HG03196 (cell line): ENCODE results near the gene PLCL2.

Experiments used
- ATAC-seq: cut with Tn5 transposase; IDR thresholded peaks from one replicate; pipeline ENCODE4 v1.9.1; 2021; ENCODE audit not compliant: unreplicated experiment

The PLCL2 gene

DNA sequence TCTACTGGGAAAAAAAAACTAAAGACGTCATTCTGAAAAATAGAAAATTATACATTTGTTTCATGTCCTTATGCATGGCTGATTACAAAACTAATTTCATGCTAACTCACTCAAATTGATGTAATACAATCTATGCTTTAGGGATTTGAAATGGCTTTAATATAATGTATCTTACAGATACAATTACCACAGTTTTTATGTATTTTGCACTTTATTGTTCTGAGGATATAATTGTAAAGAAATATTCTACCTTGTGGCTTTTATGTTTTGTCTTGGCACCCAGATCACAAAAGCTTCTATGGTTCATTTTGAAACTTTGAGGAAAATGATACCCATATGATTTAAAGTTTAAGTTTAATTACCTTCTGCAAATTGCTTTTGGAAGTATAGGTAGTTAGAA, 122.5 kb downstream of the PLCL2 start:
- no peak for ATAC-seq

DNA sequence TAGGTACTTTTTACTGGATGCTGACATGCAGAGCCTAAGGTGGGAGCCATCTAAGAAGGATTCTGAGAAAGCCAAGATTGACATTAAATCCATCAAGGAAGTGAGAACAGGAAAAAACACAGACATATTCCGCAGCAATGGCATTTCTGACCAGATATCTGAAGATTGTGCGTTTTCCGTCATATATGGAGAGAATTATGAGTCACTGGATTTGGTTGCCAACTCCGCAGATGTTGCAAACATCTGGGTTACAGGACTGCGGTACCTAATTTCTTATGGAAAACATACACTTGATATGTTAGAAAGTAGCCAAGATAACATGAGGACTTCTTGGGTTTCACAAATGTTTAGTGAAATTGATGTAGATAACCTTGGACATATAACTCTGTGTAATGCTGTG, 125.1 kb downstream of the PLCL2 start:
- ATAC-seq = no peak

- ATAC-seq = no peak
Measured at GRCh38 chr3:17011728-17012338, 127.1 kb downstream of the PLCL2 start.

GRCh38 chr3:17013050-17013449, 128.3 kb downstream of the PLCL2 start:
- no peak for ATAC-seq

DNA sequence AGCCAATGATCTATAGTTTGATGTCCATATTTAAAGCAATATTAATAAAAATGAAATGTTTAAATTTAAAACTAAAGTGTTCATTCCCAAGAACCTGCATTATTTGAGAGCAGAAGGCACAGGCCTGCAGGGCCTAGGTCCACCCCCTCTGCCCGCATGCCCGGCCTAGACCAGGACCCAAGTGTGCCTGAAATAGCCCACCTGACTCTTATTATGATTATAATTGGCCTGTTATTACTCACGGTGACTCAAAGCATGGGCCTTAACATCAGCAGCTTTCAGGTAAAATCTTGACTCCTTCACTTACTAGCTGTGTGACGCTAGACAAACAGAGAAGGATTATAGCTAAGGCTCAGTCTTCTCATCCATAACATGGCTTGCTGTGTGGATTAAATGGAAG, 128.8 kb downstream of the PLCL2 start:
- ATAC-seq = no peak

DNA sequence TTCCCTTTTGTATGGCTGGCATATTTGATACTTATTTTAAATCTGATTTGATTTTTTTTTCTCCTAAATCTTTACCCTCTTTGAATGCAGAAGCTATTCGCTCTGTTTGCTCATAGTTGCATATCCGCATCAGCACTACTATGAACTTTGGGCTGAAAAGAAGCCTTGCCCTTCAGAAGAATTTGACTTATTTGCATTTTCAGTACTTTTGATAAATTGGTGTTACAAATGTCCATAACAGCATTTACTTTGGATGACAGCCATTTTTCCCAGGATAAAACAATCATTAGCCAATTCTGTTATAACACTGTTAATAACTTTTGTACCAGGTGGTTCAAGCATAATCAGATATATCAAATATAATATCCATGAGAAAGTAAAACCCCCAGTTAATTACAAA, 129.5 kb downstream of the PLCL2 start:
- ATAC-seq = no peak

GRCh38 chr3:17014709-17015108, 130.0 kb downstream of the PLCL2 start:
- ATAC-seq = no peak

DNA sequence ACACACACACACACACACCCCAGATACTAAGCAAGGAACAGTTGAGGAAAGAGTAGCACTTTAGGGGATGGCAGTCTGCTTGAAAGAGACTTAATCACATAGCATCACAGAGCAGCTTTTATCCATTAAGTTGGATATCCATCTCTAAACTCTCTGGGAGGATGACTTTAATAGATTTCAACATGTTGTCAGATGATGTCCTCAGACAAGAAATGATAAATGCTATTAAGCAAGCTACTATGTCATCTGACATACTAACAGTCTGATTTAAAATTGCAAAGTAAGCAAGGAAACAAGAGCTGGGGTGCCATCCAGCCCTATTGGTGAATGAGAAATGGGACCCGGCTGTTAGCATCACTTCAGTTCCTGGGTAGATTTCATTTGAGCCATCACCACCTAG, 136.9 kb downstream of the PLCL2 start:
- ATAC-seq = no peak

DNA sequence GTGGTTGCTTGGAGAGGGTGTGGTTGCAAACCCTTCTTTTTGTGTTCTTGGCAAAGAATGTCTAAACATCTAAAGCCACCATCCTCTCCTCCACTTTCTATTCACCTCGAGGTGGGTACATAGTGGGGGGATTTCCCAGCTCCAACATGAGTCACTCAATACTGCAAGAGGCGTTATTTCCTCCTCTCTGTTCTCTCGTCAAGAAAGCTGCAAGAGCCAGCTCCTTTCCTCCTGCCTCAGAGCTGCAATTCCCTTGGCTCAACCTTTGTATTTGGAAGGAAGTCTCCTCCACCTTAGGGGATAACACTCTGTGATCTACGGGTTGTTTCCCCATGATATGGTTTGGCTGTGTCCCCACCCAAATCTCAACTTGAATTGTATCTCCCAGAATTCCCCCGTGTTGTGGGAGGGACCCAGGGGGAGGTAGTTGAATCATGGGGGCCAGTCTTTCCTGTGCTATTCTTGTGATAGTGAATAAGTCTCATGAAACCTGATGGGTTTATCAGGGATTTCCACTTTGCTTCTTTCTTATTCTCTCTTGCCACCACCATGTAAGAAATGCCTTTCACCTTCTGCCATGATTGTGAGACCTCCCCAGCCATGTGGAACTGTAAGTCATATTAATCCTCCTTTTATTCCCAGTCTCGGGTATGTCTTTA, 138.4 kb downstream of the PLCL2 start:
- peak; percentile 91 for ATAC-seq

DNA sequence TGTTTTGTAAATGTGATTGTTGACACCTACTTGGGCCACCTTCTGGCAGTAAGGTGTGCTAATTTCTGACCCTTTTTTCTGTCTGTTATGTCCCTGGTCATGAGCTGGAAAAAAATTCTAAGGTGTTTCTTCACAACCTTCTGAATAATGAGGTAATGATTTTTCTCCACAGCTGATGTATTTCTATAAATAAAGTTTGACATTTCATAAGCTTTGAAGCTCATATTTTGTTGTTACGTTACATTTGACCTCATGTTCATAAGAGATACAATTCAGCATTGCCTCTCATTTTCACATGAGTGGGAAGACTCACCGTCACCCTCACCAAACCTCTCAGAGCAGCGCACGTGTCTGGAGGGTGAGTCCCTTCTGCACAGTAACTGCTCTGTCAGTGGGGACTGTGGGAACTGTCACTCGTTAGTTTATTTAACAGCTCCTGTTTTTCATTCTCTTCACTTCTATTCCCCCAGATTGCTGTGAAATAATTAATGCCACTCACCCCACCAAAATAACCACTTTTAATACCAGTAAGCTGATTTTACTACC, 140.9 kb downstream of the PLCL2 start:
- no peak for ATAC-seq

DNA sequence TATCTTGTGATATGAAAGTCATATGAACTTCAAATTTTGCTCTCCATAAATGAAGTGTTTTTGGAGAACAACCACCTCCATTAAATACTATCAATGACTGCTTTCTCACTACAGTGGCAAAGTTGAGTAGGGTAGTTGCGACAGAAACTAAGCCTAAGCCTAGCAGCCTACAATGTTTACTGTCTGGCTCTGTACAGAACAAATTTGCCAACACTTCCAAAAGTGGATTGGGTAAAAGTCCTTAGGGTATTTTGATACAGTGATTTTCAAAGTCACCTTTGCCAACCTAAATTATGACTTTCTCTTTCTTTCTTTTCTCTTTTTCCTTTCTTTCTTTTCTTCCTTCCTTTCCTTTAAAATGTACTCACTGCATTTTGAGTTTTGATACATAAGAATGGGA, 142.6 kb downstream of the PLCL2 start:
- ATAC-seq = no peak

DNA sequence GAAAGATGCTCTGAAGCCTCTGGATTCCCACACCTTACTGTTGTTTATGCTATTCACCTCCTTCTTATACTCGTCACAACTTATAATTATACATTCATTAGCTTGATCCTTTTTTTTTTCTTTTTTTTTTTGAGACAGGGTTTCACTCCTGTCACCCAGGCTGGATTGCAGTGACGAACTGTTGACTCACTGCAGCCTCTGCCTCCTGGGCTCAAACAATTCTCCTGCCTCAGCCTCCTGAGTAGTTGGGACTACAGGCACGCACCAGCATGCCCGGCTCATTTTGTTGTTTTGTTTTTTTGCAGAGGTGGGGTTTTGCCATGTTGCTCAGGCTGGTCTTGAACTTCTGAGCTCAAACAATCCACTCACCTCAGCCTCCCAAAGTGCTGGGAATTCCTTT, 143.6 kb downstream of the PLCL2 start:
- ATAC-seq = no peak

DNA sequence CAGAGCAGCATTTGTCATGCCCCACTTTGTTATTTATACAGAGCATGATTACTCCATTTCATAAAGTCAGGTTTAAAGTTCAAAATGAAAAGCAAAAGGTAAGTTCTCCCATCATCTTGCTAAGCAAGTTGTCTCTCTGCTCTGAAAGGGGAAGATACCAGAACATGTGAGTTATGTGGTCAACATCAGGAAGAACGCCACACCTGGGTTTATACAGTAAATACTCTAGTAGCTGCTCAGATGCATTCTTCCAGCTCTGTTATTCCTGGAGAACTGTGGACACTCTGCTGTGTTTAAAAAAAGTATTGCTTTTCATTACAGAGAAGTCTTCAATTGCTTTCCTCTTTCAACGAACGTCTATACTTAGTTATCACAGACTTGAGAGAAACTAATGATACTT, 145.7 kb downstream of the PLCL2 start:
- ATAC-seq = no peak

DNA sequence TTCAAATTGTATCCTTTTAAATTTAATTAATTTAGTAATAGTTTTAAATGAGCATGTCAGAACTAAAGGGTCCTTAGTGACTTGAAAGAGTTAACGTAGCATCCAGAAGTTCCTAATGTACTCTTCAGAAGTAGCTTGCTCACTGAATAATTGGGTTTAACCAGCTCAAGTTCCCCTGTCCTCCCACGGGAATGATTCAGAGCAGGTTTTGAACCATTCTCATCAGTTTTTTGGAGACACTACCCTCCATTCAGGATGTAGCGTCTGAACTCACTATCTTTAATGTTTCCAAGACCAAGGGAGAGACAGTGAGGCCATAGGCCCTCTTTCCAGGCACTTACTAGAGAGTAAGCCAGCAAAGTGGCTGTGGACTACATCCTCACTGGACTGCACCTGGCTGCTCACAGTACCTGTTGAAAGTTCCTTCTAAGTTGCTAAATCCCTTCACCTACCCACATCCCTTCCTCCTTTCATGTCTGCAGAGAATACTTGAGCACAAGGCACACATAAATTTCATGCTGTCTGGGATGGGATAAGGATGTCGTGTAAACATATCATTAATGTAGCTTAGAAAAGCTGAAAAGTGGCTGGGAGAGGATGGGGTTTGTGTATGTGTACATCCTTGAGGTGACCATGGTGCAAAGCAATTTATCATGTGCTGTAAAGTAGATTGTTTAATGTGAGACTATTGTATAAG, 146.3 kb downstream of the PLCL2 start:
- ATAC-seq = no peak

- ATAC-seq = no peak
Measured at GRCh38 chr3:17032407-17033034, 147.8 kb downstream of the PLCL2 start.

DNA sequence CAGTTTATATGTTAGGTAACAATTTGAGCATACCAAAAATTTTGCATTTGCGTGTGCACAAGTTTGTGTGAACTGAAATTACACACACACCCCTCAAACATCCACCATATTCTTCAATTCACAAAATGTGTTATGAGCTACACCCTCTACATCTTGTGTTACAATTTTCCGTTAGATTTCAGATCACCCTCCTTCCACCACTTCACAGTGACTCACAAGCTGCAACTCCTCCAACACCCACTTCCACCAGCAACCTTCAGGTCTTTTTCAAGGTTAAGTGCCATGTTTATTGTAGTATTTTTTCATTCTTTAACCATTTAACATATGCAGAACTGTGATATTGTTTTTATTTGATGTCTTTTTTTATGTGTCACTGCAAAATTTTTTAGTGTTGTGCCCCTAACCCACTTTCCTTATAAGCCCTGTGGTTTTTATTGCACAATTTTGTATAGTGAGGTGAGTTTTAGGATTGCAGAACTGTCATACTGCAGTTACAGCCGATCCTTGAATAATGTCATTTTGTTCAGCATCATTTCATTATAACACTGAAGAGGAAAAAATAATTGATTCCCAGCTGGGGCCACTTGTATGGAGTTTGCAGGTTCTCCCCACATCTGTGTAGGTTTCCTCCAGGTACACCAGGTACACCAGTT, 148.9 kb downstream of the PLCL2 start:
- ATAC-seq = no peak

- no peak for ATAC-seq
Measured at GRCh38 chr3:17035033-17035432, 150.3 kb downstream of the PLCL2 start.

GRCh38 chr3:17035966-17036365, 151.2 kb downstream of the PLCL2 start:
- ATAC-seq = no peak

DNA sequence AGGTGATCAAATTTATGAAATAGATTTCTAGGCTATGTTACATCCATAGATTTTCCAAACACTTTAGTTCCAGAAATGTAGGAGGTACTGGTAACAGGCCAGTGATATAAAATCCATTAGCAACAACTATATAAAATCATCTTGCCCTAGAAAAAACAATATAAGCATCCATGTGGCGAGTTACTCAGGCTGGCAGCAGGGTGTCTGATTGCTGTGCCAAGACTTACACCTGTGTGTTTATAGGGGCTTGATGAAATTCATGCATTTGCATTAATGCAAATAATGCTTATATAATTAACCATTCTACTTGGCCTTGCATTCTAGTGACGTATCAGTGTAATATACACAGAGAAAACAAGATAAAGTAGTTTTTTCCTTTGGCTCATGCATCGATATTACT, 153.4 kb downstream of the PLCL2 start:
- ATAC-seq = no peak

GRCh38 chr3:17038900-17039553, 154.3 kb downstream of the PLCL2 start:
- no peak for ATAC-seq

- no peak for ATAC-seq
Measured at GRCh38 chr3:17039594-17039993, 154.8 kb downstream of the PLCL2 start.
